Measurements from ENCODE around the gene USH2A.

USH2A gene

DNA sequence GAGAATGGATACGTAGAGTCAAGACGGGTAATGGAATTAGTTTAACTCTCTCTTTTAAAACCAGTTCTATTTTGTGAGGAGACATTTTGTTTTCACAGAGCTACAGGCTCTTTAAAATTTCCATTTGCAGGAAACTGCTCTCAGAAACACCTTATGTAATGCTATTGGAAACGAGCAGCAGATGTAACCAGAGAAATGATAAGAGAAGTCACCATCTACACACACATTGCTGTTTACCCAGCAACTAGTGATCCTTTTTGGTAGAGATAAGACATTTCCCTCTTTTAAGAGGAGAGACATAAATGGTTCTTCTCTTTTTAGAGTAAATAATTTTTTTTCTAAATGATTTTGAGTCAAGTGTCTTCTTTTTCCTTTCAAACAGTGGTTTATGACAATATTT lies 775.5 kb downstream of the USH2A start:
- Histone ChIP-seq H3K4me1 (ENCODE audit: control insufficient read depth in 2 of 2, insufficient read depth in 1 of 2, low read depth in 1 of 2, low read length in 2 of 2) (no peaks in the 10 kb centered on the region), H4K91ac (ENCODE audit: low read depth, low read length, poor library complexity) (no peak overlapping the region), H3K4me2 (ENCODE audit: insufficient read depth, low read length, poor library complexity, severe bottlenecking) (no peak overlapping the region), H2BK15ac (ENCODE audit: low read length) (no peak overlapping the region), H4K8ac (ENCODE audit: low read depth, low read length) (no peak overlapping the region), H3K27ac (replicated peaks; ENCODE audit: low read length) (no peak overlapping the region), H3K79me1 (ENCODE audit: low read depth, low read length) (no peaks in the 10 kb centered on the region), H2AK5ac (ENCODE audit: low read depth, low read length) (no peak overlapping the region), H2BK5ac (ENCODE audit: low read length) (no peak overlapping the region), H2BK12ac (ENCODE audit: low read length) (no peak overlapping the region), H3K27me3 (ENCODE audit: control insufficient read depth in 3 of 3, insufficient read depth in 3 of 3, low read depth in 1 of 3, low read length in 3 of 3) (peaks cover 0 to 3% (median 0%) of the 10 kb centered on the region in 3 experiments), H3K4ac (ENCODE audit: low read length) (no peak overlapping the region), H3K14ac (ENCODE audit: low read length) (no peak overlapping the region), H3K9ac (ENCODE audit: low read depth, low read length, poor library complexity) (no peak overlapping the region), H3K23ac (ENCODE audit: low read depth, low read length, poor library complexity) (no peak overlapping the region), H2AFZ (ENCODE audit: low read length) (no peak overlapping the region), H3K4me3 (ENCODE audit: low read length in 2 of 2) (no peak overlapping the region), H3K36me3 (replicated peaks in 1 of 2; ENCODE audit: control insufficient read depth in 2 of 2, insufficient read depth in 2 of 2, low read length in 2 of 2) (no peaks in the 10 kb centered on the region), H3K9me3 (replicated peaks in 1 of 2; ENCODE audit: control insufficient read depth in 2 of 2, insufficient read depth in 1 of 2, low read depth in 1 of 2, low read length in 2 of 2) (no peaks in the 10 kb centered on the region), H3K18ac (ENCODE audit: low read length) (no peak overlapping the region), H2BK120ac (ENCODE audit: low read depth, low read length) (no peak overlapping the region)
- no CpG with 5 or more reads among the region's 3 CpGs for WGBS, 2 donors (ENCODE audit: extremely low coverage in 2 of 2, insufficient read length in 2 of 2, insufficient replicate concordance in 1 of 2)
- no peak for DNase-seq (ENCODE audit: low spot score)

DNA sequence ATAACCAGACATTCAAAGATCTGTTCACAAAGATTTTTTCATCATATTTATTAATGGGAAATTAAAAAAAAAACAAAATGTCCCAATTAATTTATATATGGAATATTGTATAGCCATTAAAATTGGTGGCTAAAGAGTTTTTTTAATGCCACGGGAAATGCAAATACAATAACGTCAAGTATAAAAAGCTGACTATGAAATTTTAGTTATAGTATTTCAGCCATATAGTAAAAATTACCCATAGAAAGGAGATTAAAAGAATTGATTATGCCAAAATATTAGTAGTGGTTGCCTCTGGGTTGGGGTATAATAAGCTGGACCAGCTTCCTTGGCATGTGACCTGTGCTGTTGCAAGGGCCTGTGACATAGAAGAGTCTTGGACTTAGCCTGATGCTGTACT lies 777.4 kb downstream of the USH2A start:
- no peak overlapping the region for H3K14ac ChIP-seq (ENCODE audit: low read length)
- H2BK120ac ChIP-seq (ENCODE audit: low read depth, low read length) = no peak overlapping the region
- WGBS, 2 donors (ENCODE audit: extremely low coverage in 2 of 2, insufficient read length in 2 of 2, insufficient replicate concordance in 1 of 2) = no CpG with 5 or more reads among the region's 2 CpGs
- peaks cover 0 to 3% (median 0%) of the 10 kb centered on the region in 3 experiments for H3K27me3 ChIP-seq (ENCODE audit: control insufficient read depth in 3 of 3, insufficient read depth in 3 of 3, low read depth in 1 of 3, low read length in 3 of 3)
- no peak overlapping the region for H2BK15ac ChIP-seq (ENCODE audit: low read length)
- no peak overlapping the region for H2AK5ac ChIP-seq (ENCODE audit: low read depth, low read length)
- no peak overlapping the region for H3K4me3 ChIP-seq (ENCODE audit: low read length in 2 of 2)
- H2BK5ac ChIP-seq (ENCODE audit: low read length) = no peak overlapping the region
- H3K18ac ChIP-seq (ENCODE audit: low read length) = no peak overlapping the region
- H2BK12ac ChIP-seq (ENCODE audit: low read length) = no peak overlapping the region
- no peak overlapping the region for H3K4me2 ChIP-seq (ENCODE audit: insufficient read depth, low read length, poor library complexity, severe bottlenecking)
- H3K79me1 ChIP-seq (ENCODE audit: low read depth, low read length) = no peaks in the 10 kb centered on the region
- no peak overlapping the region for H4K8ac ChIP-seq (ENCODE audit: low read depth, low read length)
- H3K9me3 ChIP-seq (replicated peaks in 1 of 2; ENCODE audit: control insufficient read depth in 2 of 2, insufficient read depth in 1 of 2, low read depth in 1 of 2, low read length in 2 of 2) = no peaks in the 10 kb centered on the region
- DNase-seq (ENCODE audit: low spot score) = no peak
- H3K4ac ChIP-seq (ENCODE audit: low read length) = no peak overlapping the region
- no peak overlapping the region for H3K23ac ChIP-seq (ENCODE audit: low read depth, low read length, poor library complexity)
- H3K9ac ChIP-seq (ENCODE audit: low read depth, low read length, poor library complexity) = no peak overlapping the region
- H4K91ac ChIP-seq (ENCODE audit: low read depth, low read length, poor library complexity) = no peak overlapping the region
- H2AFZ ChIP-seq (ENCODE audit: low read length) = no peak overlapping the region
- H3K27ac ChIP-seq (replicated peaks; ENCODE audit: low read length) = no peak overlapping the region
- H3K4me1 ChIP-seq (ENCODE audit: control insufficient read depth in 2 of 2, insufficient read depth in 1 of 2, low read depth in 1 of 2, low read length in 2 of 2) = no peaks in the 10 kb centered on the region
- no peaks in the 10 kb centered on the region for H3K36me3 ChIP-seq (replicated peaks in 1 of 2; ENCODE audit: control insufficient read depth in 2 of 2, insufficient read depth in 2 of 2, low read length in 2 of 2)

DNA sequence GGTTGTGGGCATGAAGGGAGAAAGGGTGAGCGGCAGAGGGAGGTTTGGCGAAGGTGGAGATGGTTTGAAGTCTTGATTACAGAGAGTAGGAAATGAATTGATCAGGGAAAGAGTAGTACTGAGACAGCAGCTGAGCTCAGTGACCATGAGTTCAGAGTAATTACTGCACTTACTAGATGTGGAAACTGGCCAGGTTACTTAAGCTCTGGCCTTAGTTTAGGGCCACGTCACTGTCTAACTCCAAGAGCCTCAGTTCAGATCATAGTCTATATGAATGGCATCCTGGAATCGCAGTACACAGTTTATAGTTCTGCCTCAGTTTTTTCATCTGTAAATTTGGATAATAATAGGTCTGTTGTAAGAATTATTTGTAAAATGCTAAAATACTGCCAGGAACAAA lies 778.1 kb downstream of the USH2A start:
- Histone ChIP-seq H4K8ac (ENCODE audit: low read depth, low read length) (no peak overlapping the region), H3K27me3 (ENCODE audit: control insufficient read depth in 3 of 3, insufficient read depth in 3 of 3, low read depth in 1 of 3, low read length in 3 of 3) (peaks cover 0 to 3% (median 0%) of the 10 kb centered on the region in 3 experiments), H2BK5ac (ENCODE audit: low read length) (no peak overlapping the region), H3K18ac (ENCODE audit: low read length) (no peak overlapping the region), H3K9me3 (replicated peaks in 1 of 2; ENCODE audit: control insufficient read depth in 2 of 2, insufficient read depth in 1 of 2, low read depth in 1 of 2, low read length in 2 of 2) (no peaks in the 10 kb centered on the region), H2BK15ac (ENCODE audit: low read length) (no peak overlapping the region), H2BK120ac (ENCODE audit: low read depth, low read length) (no peak overlapping the region), H2AK5ac (ENCODE audit: low read depth, low read length) (no peak overlapping the region), H3K4me3 (ENCODE audit: low read length in 2 of 2) (no peak overlapping the region), H3K27ac (replicated peaks; ENCODE audit: low read length) (no peak overlapping the region), H2AFZ (ENCODE audit: low read length) (no peak overlapping the region), H3K23ac (ENCODE audit: low read depth, low read length, poor library complexity) (no peak overlapping the region), H3K4ac (ENCODE audit: low read length) (no peak overlapping the region), H3K4me2 (ENCODE audit: insufficient read depth, low read length, poor library complexity, severe bottlenecking) (no peak overlapping the region), H3K36me3 (replicated peaks in 1 of 2; ENCODE audit: control insufficient read depth in 2 of 2, insufficient read depth in 2 of 2, low read length in 2 of 2) (no peaks in the 10 kb centered on the region), H3K14ac (ENCODE audit: low read length) (no peak overlapping the region), H3K9ac (ENCODE audit: low read depth, low read length, poor library complexity) (no peak overlapping the region), H3K4me1 (ENCODE audit: control insufficient read depth in 2 of 2, insufficient read depth in 1 of 2, low read depth in 1 of 2, low read length in 2 of 2) (no peaks in the 10 kb centered on the region), H2BK12ac (ENCODE audit: low read length) (no peak overlapping the region), H3K79me1 (ENCODE audit: low read depth, low read length) (no peaks in the 10 kb centered on the region), H4K91ac (ENCODE audit: low read depth, low read length, poor library complexity) (no peak overlapping the region)
- WGBS, 2 donors (ENCODE audit: extremely low coverage in 2 of 2, insufficient read length in 2 of 2, insufficient replicate concordance in 1 of 2) = 100% methylated on average over 1 of the region's 4 CpGs; no CpG with 5 or more reads in 1 of the 2 donors
- DNase-seq (ENCODE audit: low spot score) = no peak

DNA sequence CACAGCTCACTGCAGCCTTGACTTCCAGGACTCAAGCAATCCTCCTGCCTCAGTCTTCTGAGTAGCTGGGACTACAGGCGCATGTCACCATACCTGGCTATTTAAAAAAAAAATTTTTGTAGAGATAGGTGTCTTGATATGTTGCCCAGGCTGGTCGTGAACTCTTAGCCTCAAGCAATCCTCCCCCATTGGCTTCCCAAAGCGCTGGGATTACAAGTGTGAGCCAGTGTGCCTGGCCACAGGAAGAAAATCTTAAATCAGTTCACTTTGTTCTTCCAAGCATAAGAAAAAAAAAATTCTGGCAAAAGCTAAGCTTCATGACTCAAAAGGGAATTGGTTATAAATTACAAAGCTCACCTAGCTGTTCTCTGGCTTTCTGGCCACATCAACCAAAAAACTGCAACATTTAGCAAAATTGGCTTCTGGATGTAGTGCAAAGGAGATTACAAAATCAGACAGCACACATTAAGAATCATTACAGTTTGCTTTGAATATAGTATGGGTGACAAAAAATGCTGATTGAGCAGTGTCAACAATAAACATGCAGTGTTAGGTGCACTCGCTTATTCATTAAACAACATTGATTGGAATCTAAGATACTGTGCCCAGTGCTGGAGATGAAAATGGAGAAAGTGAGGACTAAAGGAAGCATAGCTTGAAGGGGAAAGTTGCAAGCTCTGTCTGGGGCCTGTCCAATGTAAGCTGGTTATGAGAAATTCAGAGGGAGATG lies 779.5 kb downstream of the USH2A start:
- no peaks in the 10 kb centered on the region for H3K36me3 ChIP-seq (replicated peaks in 1 of 2; ENCODE audit: control insufficient read depth in 2 of 2, insufficient read depth in 2 of 2, low read length in 2 of 2)
- H2AK5ac ChIP-seq (ENCODE audit: low read depth, low read length) = no peak overlapping the region
- H3K23ac ChIP-seq (ENCODE audit: low read depth, low read length, poor library complexity) = no peak overlapping the region
- no peak for DNase-seq (ENCODE audit: low spot score)
- no peak overlapping the region for H2AFZ ChIP-seq (ENCODE audit: low read length)
- H3K14ac ChIP-seq (ENCODE audit: low read length) = no peak overlapping the region
- H3K9me3 ChIP-seq (replicated peaks in 1 of 2; ENCODE audit: control insufficient read depth in 2 of 2, insufficient read depth in 1 of 2, low read depth in 1 of 2, low read length in 2 of 2) = no peaks in the 10 kb centered on the region
- H3K4me1 ChIP-seq (ENCODE audit: control insufficient read depth in 2 of 2, insufficient read depth in 1 of 2, low read depth in 1 of 2, low read length in 2 of 2) = no peaks in the 10 kb centered on the region
- H3K27ac ChIP-seq (replicated peaks; ENCODE audit: low read length) = no peak overlapping the region
- H3K79me1 ChIP-seq (ENCODE audit: low read depth, low read length) = no peaks in the 10 kb centered on the region
- WGBS, 2 donors (ENCODE audit: extremely low coverage in 2 of 2, insufficient read length in 2 of 2, insufficient replicate concordance in 1 of 2) = no CpG with 5 or more reads among the region's 4 CpGs
- no peak overlapping the region for H4K8ac ChIP-seq (ENCODE audit: low read depth, low read length)
- H3K27me3 ChIP-seq (ENCODE audit: control insufficient read depth in 3 of 3, insufficient read depth in 3 of 3, low read depth in 1 of 3, low read length in 3 of 3) = peaks cover 0 to 3% (median 0%) of the 10 kb centered on the region in 3 experiments
- no peak overlapping the region for H2BK15ac ChIP-seq (ENCODE audit: low read length)
- H3K4me3 ChIP-seq (ENCODE audit: low read length in 2 of 2) = no peak overlapping the region
- H3K18ac ChIP-seq (ENCODE audit: low read length) = no peak overlapping the region
- H3K9ac ChIP-seq (ENCODE audit: low read depth, low read length, poor library complexity) = no peak overlapping the region
- no peak overlapping the region for H4K91ac ChIP-seq (ENCODE audit: low read depth, low read length, poor library complexity)
- H2BK120ac ChIP-seq (ENCODE audit: low read depth, low read length) = no peak overlapping the region
- no peak overlapping the region for H3K4ac ChIP-seq (ENCODE audit: low read length)
- H2BK5ac ChIP-seq (ENCODE audit: low read length) = no peak overlapping the region
- H3K4me2 ChIP-seq (ENCODE audit: insufficient read depth, low read length, poor library complexity, severe bottlenecking) = no peak overlapping the region
- H2BK12ac ChIP-seq (ENCODE audit: low read length) = no peak overlapping the region

Data from neuronal stem cell (in vitro differentiated cells).